ENCODE results near the gene DMRTA2. TPM values are rescaled to one million over a fixed set of nuclear protein-coding genes. Genes with fewer than 3 reads are reported as not detected.
"Not testable (repeated sequence)": the region's sequence is repeated elsewhere in the genome, so short reads cannot be mapped to it uniquely, and the experiment has no call there.

DMRTA2 gene
- total RNA-seq, 1 donor, result under 0.01 TPM

- H2AFZ ChIP-seq (ENCODE audit: low read length), result no peak overlapping the region
- H3K27me3 ChIP-seq (ENCODE audit: insufficient read depth, low read length), result peaks cover 2% of the 10 kb centered on the region
- H3K79me2 ChIP-seq (ENCODE audit: insufficient read depth, low read length), result no peaks in the 10 kb centered on the region
- H3K4me2 ChIP-seq (ENCODE audit: insufficient read depth, low read length), result no peak overlapping the region
- no peaks in the 10 kb centered on the region for H3K36me3 ChIP-seq (ENCODE audit: insufficient read depth, low read length)
- no peak overlapping the region for H3K4me3 ChIP-seq (ENCODE audit: insufficient read depth, low read length)
- H3K9me3 ChIP-seq (ENCODE audit: low read depth, low read length), result no peaks in the 10 kb centered on the region
- no peaks in the 10 kb centered on the region for H3K4me1 ChIP-seq (ENCODE audit: insufficient read depth, low read length)
- TF ChIP-seq, protein P1, sequence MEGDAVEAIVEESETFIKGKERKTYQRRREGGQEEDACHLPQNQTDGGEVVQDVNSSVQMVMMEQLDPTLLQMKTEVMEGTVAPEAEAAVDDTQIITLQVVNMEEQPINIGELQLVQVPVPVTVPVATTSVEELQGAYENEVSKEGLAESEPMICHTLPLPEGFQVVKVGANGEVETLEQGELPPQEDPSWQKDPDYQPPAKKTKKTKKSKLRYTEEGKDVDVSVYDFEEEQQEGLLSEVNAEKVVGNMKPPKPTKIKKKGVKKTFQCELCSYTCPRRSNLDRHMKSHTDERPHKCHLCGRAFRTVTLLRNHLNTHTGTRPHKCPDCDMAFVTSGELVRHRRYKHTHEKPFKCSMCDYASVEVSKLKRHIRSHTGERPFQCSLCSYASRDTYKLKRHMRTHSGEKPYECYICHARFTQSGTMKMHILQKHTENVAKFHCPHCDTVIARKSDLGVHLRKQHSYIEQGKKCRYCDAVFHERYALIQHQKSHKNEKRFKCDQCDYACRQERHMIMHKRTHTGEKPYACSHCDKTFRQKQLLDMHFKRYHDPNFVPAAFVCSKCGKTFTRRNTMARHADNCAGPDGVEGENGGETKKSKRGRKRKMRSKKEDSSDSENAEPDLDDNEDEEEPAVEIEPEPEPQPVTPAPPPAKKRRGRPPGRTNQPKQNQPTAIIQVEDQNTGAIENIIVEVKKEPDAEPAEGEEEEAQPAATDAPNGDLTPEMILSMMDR (IDR thresholded peaks at IDR 0.05; ENCODE audit: extremely low read depth, low read depth, low read length), result no peak
- no peak for DNase-seq (ENCODE audit: insufficient read length, low spot score, missing footprints)
- no peaks in the 10 kb centered on the region for H4K20me1 ChIP-seq (ENCODE audit: insufficient read depth, low read length)
- no peak overlapping the region for H3K27ac ChIP-seq (ENCODE audit: low read depth, low read length)
Measured at GRCh38 chr1:50405814-50406213, 17.4 kb downstream of the DMRTA2 start.

DNA sequence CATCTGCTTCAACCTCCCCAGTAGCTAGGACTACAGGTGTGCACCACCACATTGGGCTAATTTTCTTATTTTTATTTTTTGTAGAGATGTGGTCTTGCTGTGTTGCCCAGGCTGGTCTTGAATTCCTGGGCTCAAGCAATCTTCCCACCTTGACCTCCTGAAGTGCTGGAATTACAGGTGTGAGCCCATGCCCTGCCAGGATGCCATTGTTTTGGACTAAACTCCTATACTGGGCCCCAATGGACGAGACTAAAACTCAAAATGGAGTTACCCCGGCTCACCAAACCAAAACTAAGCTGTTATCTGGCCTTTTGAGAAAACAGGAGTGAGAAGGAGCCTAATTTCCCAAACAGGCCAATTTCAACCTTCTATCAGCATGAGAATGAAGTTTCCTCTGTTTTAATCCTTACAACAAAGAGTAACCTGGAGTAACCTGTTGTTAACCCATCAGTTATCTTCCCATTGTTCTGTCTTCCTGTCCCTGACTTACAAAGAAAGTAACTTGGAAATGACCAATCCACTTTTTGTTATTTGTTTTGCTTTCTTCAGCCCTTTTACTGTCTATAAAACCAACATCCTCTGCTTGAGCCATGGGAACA, 29.6 kb downstream of the DMRTA2 start:
- TF ChIP-seq, protein P1 (IDR thresholded peaks at IDR 0.05; ENCODE audit: extremely low read depth, low read depth, low read length), result no peak
- no peaks in the 10 kb centered on the region for H3K9me3 ChIP-seq (ENCODE audit: low read depth, low read length)
- no peaks in the 10 kb centered on the region for H3K27me3 ChIP-seq (ENCODE audit: insufficient read depth, low read length)
- H4K20me1 ChIP-seq (ENCODE audit: insufficient read depth, low read length), result no peaks in the 10 kb centered on the region
- no peaks in the 10 kb centered on the region for H3K4me1 ChIP-seq (ENCODE audit: insufficient read depth, low read length)
- H2AFZ ChIP-seq (ENCODE audit: low read length), result no peak overlapping the region
- no peak overlapping the region for H3K27ac ChIP-seq (ENCODE audit: low read depth, low read length)
- no peak for DNase-seq (ENCODE audit: insufficient read length, low spot score, missing footprints)
- no peak overlapping the region for H3K4me3 ChIP-seq (ENCODE audit: insufficient read depth, low read length)
- H3K4me2 ChIP-seq (ENCODE audit: insufficient read depth, low read length), result no peak overlapping the region
- H3K36me3 ChIP-seq (ENCODE audit: insufficient read depth, low read length), result no peaks in the 10 kb centered on the region
- H3K79me2 ChIP-seq (ENCODE audit: insufficient read depth, low read length), result no peaks in the 10 kb centered on the region

DNA sequence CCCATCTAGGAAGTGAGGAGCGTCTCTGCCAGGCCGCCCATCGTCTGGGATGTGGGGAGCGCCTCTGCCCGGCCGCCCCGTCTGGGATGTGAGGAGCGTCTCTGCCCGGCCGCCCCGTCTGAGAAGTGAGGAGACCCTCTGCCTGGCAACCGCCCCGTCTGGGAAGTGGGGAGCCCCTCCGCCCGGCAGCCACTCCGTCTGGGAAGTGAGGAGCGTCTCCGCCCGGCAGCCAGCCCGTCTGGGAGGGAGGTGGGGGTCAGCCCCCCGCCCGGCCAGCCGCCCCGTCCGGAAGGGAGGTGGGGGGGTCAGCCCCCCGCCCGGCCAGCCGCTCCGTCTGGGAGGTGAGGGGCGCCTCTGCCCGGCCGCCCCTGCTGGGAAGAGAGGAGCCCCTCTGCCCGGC, 41.7 kb downstream of the DMRTA2 start:
- H3K27ac ChIP-seq (ENCODE audit: low read depth, low read length); H3K27me3 ChIP-seq (ENCODE audit: insufficient read depth, low read length); H3K4me1 ChIP-seq (ENCODE audit: insufficient read depth, low read length); DNase-seq (ENCODE audit: insufficient read length, low spot score, missing footprints); H3K36me3 ChIP-seq (ENCODE audit: insufficient read depth, low read length); H4K20me1 ChIP-seq (ENCODE audit: insufficient read depth, low read length); H3K4me2 ChIP-seq (ENCODE audit: insufficient read depth, low read length); H3K79me2 ChIP-seq (ENCODE audit: insufficient read depth, low read length); H3K9me3 ChIP-seq (ENCODE audit: low read depth, low read length); H3K4me3 ChIP-seq (ENCODE audit: insufficient read depth, low read length); H2AFZ ChIP-seq (ENCODE audit: low read length): not testable (repeated sequence)

- H2AFZ ChIP-seq (ENCODE audit: low read length), result no peak overlapping the region
- H3K9me3 ChIP-seq (ENCODE audit: low read depth, low read length), result no peaks in the 10 kb centered on the region
- no peaks in the 10 kb centered on the region for H4K20me1 ChIP-seq (ENCODE audit: insufficient read depth, low read length)
- TF ChIP-seq, protein P1 (IDR thresholded peaks at IDR 0.05; ENCODE audit: extremely low read depth, low read depth, low read length), result no peak
- no peaks in the 10 kb centered on the region for H3K27me3 ChIP-seq (ENCODE audit: insufficient read depth, low read length)
- H3K27ac ChIP-seq (ENCODE audit: low read depth, low read length), result no peak overlapping the region
- no peaks in the 10 kb centered on the region for H3K36me3 ChIP-seq (ENCODE audit: insufficient read depth, low read length)
- no peak for DNase-seq (ENCODE audit: insufficient read length, low spot score, missing footprints)
- H3K4me1 ChIP-seq (ENCODE audit: insufficient read depth, low read length), result no peaks in the 10 kb centered on the region
- no peak overlapping the region for H3K4me2 ChIP-seq (ENCODE audit: insufficient read depth, low read length)
- no peak overlapping the region for H3K4me3 ChIP-seq (ENCODE audit: insufficient read depth, low read length)
- no peaks in the 10 kb centered on the region for H3K79me2 ChIP-seq (ENCODE audit: insufficient read depth, low read length)
Measured at GRCh38 chr1:50378770-50379169, 44.5 kb downstream of the DMRTA2 start.

All from osteoblast (primary cell).